Nephron progenitor cell (in vitro differentiated cells): Measurements from ENCODE around the gene WDR88.

Experiments
- DNase-seq: peaks from one replicate; pipeline ENCODE4 v3.0.0; 2021
- H3K27ac Mint-ChIP-seq: 2 replicates; pipeline ENCODE4 v1.8.0; 2021; ENCODE audit warnings: mild to moderate bottlenecking, moderate library complexity, mixed read lengths
- H3K27me3 Mint-ChIP-seq: 2 replicates; pipeline ENCODE4 v1.8.0; 2021; ENCODE audit warnings: mild to moderate bottlenecking, low read depth, mixed read lengths; ENCODE audit not compliant: poor library complexity
- H3K36me3 Mint-ChIP-seq: 2 replicates; pipeline ENCODE4 v1.8.0; 2021; ENCODE audit warnings: low read depth, mixed read lengths
- H3K4me1 Mint-ChIP-seq: 2 replicates; pipeline ENCODE4 v1.8.0; 2021; ENCODE audit warnings: mixed read lengths
- H3K4me3 Mint-ChIP-seq: 2 replicates; pipeline ENCODE4 v1.8.0; 2021; ENCODE audit warnings: mild to moderate bottlenecking, moderate library complexity, mixed read lengths
- H3K9me3 Mint-ChIP-seq: 2 replicates; pipeline ENCODE4 v1.8.0; 2021; ENCODE audit warnings: mild to moderate bottlenecking, moderate library complexity, mixed read lengths
- TF ChIP-seq, protein P1 (sequence below): fragments of 200-600 bp; sonication (generic); IDR thresholded peaks from 2 replicates; pipeline ENCODE4 v1.5.0; 2021; ENCODE audit warnings: antibody characterized with exemption

The WDR88 gene

DNA sequence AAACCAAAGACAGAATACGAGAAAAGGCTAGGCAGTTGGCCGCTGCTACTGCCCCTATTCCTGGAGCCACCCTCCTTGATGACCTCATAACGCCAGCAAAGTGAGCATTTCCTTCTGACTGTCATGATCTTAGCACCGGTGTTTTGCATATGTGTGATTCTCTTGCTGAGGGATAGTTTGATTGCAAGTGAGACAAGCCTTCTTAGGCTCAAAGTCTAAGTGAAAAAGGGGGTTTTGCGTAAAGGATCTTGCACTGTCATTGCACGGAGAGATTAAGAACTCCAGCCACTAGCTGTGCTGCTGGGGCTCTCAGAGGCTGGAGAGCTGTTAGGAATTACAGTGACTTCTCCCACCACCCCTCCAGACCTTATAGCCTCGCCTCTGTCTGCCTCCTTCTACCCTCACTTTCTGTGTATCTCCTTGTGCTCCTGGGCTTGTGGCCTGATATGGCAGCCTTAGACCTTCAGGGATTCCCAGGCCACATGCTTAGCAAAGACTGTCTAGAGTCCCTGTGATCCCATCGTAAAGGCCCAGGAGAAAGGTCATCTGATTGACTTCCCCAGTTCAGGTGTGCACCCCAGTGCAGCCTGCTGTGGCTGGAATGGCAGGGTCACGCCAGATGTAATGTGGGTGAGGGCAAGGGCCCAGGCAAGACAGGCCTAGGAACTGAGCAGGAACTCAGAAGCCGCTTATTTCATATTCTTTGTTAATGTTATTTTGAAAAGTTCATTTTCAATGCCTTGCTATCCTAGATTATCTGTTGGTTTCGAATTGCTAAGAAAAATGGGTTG is 38.3 kb upstream of the WDR88 start:
- no peaks in the 10 kb centered on the region for H3K4me1 Mint-ChIP-seq
- H3K27ac Mint-ChIP-seq, result peak overlapping the region; percentile 74
- no peak overlapping the region for H3K4me3 Mint-ChIP-seq
- H3K27me3 Mint-ChIP-seq, result no peaks in the 10 kb centered on the region
- H3K9me3 Mint-ChIP-seq, result no peaks in the 10 kb centered on the region
- H3K36me3 Mint-ChIP-seq, result peaks cover 51% of the 10 kb centered on the region
- DNase-seq, result no peak
- TF ChIP-seq, protein P1, sequence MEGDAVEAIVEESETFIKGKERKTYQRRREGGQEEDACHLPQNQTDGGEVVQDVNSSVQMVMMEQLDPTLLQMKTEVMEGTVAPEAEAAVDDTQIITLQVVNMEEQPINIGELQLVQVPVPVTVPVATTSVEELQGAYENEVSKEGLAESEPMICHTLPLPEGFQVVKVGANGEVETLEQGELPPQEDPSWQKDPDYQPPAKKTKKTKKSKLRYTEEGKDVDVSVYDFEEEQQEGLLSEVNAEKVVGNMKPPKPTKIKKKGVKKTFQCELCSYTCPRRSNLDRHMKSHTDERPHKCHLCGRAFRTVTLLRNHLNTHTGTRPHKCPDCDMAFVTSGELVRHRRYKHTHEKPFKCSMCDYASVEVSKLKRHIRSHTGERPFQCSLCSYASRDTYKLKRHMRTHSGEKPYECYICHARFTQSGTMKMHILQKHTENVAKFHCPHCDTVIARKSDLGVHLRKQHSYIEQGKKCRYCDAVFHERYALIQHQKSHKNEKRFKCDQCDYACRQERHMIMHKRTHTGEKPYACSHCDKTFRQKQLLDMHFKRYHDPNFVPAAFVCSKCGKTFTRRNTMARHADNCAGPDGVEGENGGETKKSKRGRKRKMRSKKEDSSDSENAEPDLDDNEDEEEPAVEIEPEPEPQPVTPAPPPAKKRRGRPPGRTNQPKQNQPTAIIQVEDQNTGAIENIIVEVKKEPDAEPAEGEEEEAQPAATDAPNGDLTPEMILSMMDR, result no peak

DNA sequence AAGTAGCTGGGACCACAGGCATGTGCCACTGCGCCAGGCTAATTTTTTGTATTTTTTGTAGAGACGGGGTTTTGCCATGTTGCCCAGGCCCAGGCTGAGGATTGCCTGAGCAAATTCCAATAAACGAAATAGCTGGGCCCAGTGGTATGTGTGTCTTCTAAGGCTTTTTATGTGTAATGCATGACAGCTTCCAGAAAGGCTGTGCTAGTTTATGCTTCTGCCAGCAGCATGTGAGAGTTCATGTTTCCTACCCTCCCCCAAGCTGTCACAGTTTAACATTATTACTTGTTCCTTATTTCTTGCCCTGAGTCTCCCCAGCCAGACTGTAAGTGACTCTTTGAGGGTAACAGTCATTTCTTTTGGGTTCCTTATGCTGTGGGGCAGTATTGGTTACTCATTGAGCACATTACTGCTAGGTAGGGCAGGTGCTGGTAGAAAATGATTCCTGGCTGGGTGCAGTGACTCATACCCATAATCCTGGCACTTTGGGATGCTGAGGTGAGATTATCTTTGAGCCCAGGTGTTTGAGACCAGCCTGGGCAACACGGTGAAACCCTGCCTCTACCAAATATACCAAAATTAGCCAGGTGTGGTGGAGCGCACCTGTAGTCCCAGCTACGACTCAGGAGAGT is 37.4 kb upstream of the WDR88 start:
- no peak overlapping the region for H3K4me3 Mint-ChIP-seq
- no peaks in the 10 kb centered on the region for H3K27me3 Mint-ChIP-seq
- no peak for DNase-seq
- no peaks in the 10 kb centered on the region for H3K4me1 Mint-ChIP-seq
- no peak overlapping the region for H3K27ac Mint-ChIP-seq
- H3K9me3 Mint-ChIP-seq, result no peaks in the 10 kb centered on the region
- H3K36me3 Mint-ChIP-seq, result peaks cover 50% of the 10 kb centered on the region
- TF ChIP-seq, protein P1, result no peak

DNA sequence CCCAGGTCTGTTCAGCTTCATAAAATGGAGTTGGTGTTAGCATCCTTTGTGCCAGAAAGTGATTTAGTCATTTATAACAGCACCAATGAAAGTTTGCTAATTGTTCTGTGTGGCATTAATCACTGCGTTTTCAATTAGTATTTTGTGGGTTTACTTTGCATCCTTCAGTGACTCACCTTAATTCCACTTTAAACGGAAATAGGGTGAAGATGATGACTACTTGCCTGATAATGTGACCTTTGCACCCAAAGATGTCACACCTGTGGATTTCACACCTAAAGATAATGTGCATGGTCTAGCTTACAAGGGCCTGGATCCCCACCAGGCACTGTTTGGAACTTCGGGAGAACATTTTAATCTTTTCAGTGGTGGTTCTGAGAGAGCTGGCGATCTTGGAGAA is 35.9 kb upstream of the WDR88 start:
- Mint-ChIP-seq H3K36me3 (peaks cover 44% of the 10 kb centered on the region), H3K27ac (no peak overlapping the region)
- DNase-seq, result no peak

DNA sequence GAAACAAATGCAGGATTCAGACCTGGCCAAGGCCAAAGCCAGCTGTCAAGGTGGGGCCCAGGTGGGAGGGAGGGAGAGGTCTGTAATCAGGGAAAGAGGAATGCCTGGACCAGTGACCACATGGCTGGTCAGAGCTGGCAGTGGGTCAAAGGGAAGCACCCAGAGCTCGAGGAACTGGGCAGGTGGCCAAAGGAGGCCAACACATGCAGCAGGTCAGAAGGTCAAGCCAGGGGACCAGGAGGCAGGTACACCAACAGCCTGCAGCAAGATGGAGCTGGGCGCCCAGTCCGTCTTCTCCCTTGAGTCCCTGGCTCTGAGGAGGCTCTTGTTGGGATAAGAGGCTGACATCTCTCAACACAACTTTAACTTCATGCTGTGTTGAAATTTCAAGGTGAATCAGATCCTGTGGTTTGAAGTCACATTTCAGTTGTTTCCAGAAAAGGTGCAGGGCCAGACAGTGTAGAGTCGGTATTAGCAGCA is 33.8 kb upstream of the WDR88 start:
- H3K27ac Mint-ChIP-seq, result no peak overlapping the region
- no peaks in the 10 kb centered on the region for H3K9me3 Mint-ChIP-seq
- H3K27me3 Mint-ChIP-seq, result peaks cover 3% of the 10 kb centered on the region
- H3K4me1 Mint-ChIP-seq, result no peaks in the 10 kb centered on the region
- no peak overlapping the region for H3K4me3 Mint-ChIP-seq
- DNase-seq, result no peak
- peaks cover 58% of the 10 kb centered on the region for H3K36me3 Mint-ChIP-seq
- TF ChIP-seq, protein P1, result no peak

More for the DNA sequence above, 35.9 kb upstream of the WDR88 start:
- peaks cover under 1% of the 10 kb centered on the region for H3K27me3 Mint-ChIP-seq
- TF ChIP-seq, protein P1, result no peak
- H3K4me1 Mint-ChIP-seq, result no peaks in the 10 kb centered on the region
- no peaks in the 10 kb centered on the region for H3K9me3 Mint-ChIP-seq
- no peak overlapping the region for H3K4me3 Mint-ChIP-seq

DNA sequence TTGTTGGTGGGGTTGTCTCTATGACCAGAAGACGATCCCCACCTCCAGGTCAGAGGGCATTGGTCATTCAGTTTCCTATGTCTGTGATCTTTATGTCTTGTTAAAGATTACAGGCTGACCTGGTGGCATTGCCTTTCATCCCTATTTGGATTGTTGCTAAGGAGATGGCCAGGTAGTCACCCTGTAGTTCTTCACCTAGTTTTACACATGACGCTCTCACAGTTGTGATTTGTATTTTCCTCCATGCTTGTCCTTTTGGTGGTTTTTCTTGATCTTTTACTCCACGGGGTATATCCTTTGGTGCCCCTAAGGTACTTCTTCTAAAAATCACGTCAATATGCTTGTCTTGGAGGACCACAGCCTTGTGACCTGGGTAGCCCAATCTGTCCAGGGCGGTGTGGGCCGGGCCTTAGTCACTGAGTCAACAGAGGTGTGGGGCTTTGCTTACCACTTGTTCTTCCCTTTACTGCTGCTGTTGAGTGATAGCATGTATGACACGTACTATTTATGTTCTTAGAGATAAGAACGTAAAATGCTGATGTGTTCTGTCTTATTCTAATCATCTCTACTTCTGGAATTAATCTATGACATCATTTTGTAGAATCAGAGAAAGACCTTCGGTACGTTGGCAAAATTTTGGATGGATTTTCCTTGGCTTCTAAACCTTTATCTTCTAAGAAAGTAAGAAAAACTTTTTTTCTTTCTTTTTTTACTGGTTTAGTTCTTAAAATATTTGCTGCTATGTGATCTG is 30.8 kb upstream of the WDR88 start:
- TF ChIP-seq, protein P1, result no peak
- no peak for DNase-seq
- H3K27me3 Mint-ChIP-seq, result peaks cover 3% of the 10 kb centered on the region
- H3K9me3 Mint-ChIP-seq, result no peaks in the 10 kb centered on the region
- H3K4me1 Mint-ChIP-seq, result no peaks in the 10 kb centered on the region
- H3K36me3 Mint-ChIP-seq, result peaks cover 62% of the 10 kb centered on the region
- H3K4me3 Mint-ChIP-seq, result no peak overlapping the region
- peak overlapping the region; percentile 12 for H3K27ac Mint-ChIP-seq
